Neural cell (in vitro differentiated cells): Measurements from ENCODE around the gene HOXB5.

Experiments
- EP300 ChIP-seq: fragments of 450-650 bp; conservative IDR thresholded peaks from 2 replicates; pipeline ENCODE4 v1.6.1; 2014; ENCODE audit warnings: antibody characterized with exemption, mild to moderate bottlenecking, moderate library complexity; ENCODE audit not compliant: poor library complexity, severe bottlenecking
- EZH2 ChIP-seq: fragments of 200-600, 300-800 bp; shearing (Covaris generic), sonication (generic); IDR thresholded peaks from 2 replicates; pipeline ENCODE4 v1.6.1; 2014; ENCODE audit warnings: antibody characterized with exemption, low read length, borderline replicate concordance, mild to moderate bottlenecking; ENCODE audit not compliant: insufficient read depth, poor library complexity, severe bottlenecking
- MXI1 ChIP-seq: fragments of 450-650 bp; conservative IDR thresholded peaks from 2 replicates; pipeline ENCODE4 v1.6.1; 2014; ENCODE audit warnings: antibody characterized with exemption, mild to moderate bottlenecking; ENCODE audit not compliant: poor library complexity, severe bottlenecking
- POLR2AphosphoS5 ChIP-seq: IDR thresholded peaks from 2 replicates; pipeline ENCODE4 v1.6.1; 2012
- TF ChIP-seq, protein P1 (sequence below): IDR thresholded peaks from 2 replicates; pipeline ENCODE4 v1.6.1; 2012; ENCODE audit warnings: borderline replicate concordance
- TF ChIP-seq, protein P2 (sequence below): fragments of 450-650 bp; IDR thresholded peaks from 2 replicates; pipeline ENCODE4 v1.5.1; 2014; ENCODE audit warnings: antibody characterized with exemption, mild to moderate bottlenecking, moderate library complexity; ENCODE audit not compliant: poor library complexity, severe bottlenecking

DNA sequence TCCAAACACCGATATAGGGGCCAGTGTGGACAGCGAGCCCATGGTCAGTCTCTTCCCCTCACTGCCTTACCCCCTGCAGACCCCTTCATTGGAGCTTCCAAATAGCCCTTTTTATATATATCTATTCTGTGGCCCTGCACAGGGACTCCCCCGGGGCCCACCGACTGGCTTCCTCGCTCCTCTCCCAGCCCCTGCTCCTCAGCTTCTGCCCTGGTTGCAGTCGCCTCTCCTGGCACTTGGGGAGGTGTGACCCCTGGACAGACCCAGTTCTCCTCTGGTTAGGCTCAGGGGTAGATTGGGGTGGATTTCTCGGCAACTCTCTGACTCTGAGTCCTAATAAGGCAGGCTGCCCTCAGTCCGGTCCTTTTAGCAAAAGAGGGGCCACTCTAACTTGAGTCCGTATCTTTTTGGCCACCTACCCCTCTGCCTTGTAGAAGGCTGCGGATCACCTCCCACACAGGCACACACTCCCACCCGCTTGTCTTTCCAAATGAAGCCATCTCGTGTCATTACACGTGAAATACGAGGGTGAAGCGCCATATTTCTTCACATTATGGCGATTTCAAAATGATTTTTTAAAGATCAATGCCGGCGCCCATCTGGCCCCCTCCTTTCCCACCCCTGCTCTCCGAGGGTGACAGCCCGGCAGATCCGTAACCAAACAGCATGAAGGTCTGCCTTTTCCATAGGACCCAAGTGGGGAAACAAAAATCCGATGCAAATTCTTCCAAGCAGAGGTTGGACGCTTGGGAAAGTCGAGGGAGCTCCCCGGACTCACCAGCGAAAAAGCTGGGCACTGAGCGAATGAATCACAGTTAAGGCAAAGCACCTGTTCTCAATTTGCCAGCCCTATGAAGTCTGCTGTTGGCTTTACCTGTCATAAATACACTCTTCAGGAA is 34.3 kb upstream of the HOXB5 start:
- TF ChIP-seq, protein P1, sequence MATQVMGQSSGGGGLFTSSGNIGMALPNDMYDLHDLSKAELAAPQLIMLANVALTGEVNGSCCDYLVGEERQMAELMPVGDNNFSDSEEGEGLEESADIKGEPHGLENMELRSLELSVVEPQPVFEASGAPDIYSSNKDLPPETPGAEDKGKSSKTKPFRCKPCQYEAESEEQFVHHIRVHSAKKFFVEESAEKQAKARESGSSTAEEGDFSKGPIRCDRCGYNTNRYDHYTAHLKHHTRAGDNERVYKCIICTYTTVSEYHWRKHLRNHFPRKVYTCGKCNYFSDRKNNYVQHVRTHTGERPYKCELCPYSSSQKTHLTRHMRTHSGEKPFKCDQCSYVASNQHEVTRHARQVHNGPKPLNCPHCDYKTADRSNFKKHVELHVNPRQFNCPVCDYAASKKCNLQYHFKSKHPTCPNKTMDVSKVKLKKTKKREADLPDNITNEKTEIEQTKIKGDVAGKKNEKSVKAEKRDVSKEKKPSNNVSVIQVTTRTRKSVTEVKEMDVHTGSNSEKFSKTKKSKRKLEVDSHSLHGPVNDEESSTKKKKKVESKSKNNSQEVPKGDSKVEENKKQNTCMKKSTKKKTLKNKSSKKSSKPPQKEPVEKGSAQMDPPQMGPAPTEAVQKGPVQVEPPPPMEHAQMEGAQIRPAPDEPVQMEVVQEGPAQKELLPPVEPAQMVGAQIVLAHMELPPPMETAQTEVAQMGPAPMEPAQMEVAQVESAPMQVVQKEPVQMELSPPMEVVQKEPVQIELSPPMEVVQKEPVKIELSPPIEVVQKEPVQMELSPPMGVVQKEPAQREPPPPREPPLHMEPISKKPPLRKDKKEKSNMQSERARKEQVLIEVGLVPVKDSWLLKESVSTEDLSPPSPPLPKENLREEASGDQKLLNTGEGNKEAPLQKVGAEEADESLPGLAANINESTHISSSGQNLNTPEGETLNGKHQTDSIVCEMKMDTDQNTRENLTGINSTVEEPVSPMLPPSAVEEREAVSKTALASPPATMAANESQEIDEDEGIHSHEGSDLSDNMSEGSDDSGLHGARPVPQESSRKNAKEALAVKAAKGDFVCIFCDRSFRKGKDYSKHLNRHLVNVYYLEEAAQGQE: no peak
- TF ChIP-seq EP300 (no peak), EZH2 (no peak), POLR2AphosphoS5 (no peak), MXI1 (no peak)
- TF ChIP-seq, protein P2, sequence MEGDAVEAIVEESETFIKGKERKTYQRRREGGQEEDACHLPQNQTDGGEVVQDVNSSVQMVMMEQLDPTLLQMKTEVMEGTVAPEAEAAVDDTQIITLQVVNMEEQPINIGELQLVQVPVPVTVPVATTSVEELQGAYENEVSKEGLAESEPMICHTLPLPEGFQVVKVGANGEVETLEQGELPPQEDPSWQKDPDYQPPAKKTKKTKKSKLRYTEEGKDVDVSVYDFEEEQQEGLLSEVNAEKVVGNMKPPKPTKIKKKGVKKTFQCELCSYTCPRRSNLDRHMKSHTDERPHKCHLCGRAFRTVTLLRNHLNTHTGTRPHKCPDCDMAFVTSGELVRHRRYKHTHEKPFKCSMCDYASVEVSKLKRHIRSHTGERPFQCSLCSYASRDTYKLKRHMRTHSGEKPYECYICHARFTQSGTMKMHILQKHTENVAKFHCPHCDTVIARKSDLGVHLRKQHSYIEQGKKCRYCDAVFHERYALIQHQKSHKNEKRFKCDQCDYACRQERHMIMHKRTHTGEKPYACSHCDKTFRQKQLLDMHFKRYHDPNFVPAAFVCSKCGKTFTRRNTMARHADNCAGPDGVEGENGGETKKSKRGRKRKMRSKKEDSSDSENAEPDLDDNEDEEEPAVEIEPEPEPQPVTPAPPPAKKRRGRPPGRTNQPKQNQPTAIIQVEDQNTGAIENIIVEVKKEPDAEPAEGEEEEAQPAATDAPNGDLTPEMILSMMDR: no peak
